ENCODE measurements around the gene CPVL. TPM values are rescaled to one million over a fixed set of nuclear protein-coding genes. Genes with fewer than 3 reads are reported as not detected.

The CPVL gene
- total and polyA plus RNA-seq, 2 experiments from 2014 or later = 31.9 to 37.8 TPM

DNA sequence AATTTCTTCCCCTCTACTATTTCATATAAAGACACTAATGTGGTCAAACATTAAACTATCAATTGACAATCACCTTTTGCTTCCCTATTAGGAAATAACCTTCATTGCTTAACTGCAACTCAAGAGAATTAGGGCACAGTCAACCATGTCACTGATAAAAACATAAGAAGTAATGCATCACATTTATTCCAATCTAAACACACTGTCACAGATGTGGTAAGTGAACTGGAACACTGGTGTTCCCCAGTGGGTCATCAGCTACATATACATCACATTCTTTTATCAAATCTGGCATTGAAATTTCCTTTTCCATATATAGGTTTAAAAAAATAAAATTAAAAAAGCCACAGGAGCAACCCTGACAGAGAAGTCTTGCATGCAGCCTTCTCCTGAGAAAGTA lies 191.9 kb downstream of the CPVL start:
- H3K9me3 Mint-ChIP-seq = no peaks in the 10 kb centered on the region
- H3K27ac ChIP-seq (ENCODE audit: low read depth) = no peak overlapping the region
- peaks cover 57% of the 10 kb centered on the region for H3K27me3 ChIP-seq (ENCODE audit: insufficient read depth)
- peak overlapping the region; percentile 87 for H3K4me2 ChIP-seq
- no peaks in the 10 kb centered on the region for H3K9me2 ChIP-seq (ENCODE audit: insufficient read depth)
- H3K79me2 ChIP-seq (replicated peaks; ENCODE audit: insufficient read depth) = no peaks in the 10 kb centered on the region
- H3K4me1 Mint-ChIP-seq = peaks cover 30% of the 10 kb centered on the region
- DNase-seq (ENCODE audit: low spot score) = no peak
- no peaks in the 10 kb centered on the region for H3K36me3 Mint-ChIP-seq (ENCODE audit: low read depth)
- 0 out of 2 replicates have a peak, but pooled peaks cover 11% of the 10 kb centered on the region for H3F3A ChIP-seq (replicated peaks; ENCODE audit: low read depth)
- peaks cover 37% of the 10 kb centered on the region for H3K27me3 Mint-ChIP-seq (ENCODE audit: insufficient read depth, low read depth, poor library complexity)
- H3K27ac Mint-ChIP-seq = no peak overlapping the region
- peaks cover 18% of the 10 kb centered on the region for H3K4me1 ChIP-seq (ENCODE audit: insufficient read depth)
- TF ChIP-seq, protein P1, sequence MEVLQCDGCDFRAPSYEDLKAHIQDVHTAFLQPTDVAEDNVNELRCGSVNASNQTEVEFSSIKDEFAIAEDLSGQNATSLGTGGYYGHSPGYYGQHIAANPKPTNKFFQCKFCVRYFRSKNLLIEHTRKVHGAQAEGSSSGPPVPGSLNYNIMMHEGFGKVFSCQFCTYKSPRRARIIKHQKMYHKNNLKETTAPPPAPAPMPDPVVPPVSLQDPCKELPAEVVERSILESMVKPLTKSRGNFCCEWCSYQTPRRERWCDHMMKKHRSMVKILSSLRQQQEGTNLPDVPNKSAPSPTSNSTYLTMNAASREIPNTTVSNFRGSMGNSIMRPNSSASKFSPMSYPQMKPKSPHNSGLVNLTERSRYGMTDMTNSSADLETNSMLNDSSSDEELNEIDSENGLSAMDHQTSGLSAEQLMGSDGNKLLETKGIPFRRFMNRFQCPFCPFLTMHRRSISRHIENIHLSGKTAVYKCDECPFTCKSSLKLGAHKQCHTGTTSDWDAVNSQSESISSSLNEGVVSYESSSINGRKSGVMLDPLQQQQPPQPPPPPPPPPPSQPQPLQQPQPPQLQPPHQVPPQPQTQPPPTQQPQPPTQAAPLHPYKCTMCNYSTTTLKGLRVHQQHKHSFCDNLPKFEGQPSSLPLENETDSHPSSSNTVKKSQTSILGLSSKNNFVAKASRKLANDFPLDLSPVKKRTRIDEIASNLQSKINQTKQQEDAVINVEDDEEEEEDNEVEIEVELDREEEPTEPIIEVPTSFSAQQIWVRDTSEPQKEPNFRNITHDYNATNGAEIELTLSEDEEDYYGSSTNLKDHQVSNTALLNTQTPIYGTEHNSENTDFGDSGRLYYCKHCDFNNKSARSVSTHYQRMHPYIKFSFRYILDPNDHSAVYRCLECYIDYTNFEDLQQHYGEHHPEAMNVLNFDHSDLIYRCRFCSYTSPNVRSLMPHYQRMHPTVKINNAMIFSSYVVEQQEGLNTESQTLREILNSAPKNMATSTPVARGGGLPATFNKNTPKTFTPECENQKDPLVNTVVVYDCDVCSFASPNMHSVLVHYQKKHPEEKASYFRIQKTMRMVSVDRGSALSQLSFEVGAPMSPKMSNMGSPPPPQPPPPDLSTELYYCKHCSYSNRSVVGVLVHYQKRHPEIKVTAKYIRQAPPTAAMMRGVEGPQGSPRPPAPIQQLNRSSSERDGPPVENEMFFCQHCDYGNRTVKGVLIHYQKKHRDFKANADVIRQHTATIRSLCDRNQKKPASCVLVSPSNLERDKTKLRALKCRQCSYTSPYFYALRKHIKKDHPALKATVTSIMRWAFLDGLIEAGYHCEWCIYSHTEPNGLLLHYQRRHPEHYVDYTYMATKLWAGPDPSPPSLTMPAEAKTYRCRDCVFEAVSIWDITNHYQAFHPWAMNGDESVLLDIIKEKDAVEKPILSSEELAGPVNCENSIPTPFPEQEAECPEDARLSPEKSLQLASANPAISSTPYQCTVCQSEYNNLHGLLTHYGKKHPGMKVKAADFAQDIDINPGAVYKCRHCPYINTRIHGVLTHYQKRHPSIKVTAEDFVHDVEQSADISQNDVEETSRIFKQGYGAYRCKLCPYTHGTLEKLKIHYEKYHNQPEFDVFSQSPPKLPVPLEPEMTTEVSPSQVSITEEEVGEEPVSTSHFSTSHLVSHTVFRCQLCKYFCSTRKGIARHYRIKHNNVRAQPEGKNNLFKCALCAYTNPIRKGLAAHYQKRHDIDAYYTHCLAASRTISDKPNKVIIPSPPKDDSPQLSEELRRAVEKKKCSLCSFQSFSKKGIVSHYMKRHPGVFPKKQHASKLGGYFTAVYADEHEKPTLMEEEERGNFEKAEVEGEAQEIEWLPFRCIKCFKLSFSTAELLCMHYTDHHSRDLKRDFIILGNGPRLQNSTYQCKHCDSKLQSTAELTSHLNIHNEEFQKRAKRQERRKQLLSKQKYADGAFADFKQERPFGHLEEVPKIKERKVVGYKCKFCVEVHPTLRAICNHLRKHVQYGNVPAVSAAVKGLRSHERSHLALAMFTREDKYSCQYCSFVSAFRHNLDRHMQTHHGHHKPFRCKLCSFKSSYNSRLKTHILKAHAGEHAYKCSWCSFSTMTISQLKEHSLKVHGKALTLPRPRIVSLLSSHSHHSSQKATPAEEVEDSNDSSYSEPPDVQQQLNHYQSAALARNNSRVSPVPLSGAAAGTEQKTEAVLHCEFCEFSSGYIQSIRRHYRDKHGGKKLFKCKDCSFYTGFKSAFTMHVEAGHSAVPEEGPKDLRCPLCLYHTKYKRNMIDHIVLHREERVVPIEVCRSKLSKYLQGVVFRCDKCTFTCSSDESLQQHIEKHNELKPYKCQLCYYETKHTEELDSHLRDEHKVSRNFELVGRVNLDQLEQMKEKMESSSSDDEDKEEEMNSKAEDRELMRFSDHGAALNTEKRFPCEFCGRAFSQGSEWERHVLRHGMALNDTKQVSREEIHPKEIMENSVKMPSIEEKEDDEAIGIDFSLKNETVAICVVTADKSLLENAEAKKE (CRISPR knock-in tag; IDR thresholded peaks at IDR 0.05) = no peak
- no peak for TF ChIP-seq EZH2 (IDR thresholded peaks at IDR 0.05; ENCODE audit: low read depth, unreplicated experiment)
- TF ChIP-seq ZNF114 (CRISPR knock-in tag; IDR thresholded peaks at IDR 0.05) = no peak
- no peak for TF ChIP-seq NANOG (IDR thresholded peaks at IDR 0.05; ENCODE audit: borderline replicate concordance)
- TF ChIP-seq, protein P2, sequence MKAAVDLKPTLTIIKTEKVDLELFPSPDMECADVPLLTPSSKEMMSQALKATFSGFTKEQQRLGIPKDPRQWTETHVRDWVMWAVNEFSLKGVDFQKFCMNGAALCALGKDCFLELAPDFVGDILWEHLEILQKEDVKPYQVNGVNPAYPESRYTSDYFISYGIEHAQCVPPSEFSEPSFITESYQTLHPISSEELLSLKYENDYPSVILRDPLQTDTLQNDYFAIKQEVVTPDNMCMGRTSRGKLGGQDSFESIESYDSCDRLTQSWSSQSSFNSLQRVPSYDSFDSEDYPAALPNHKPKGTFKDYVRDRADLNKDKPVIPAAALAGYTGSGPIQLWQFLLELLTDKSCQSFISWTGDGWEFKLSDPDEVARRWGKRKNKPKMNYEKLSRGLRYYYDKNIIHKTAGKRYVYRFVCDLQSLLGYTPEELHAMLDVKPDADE (IDR thresholded peaks at IDR 0.05) = no peak
- TF ChIP-seq, protein P3, sequence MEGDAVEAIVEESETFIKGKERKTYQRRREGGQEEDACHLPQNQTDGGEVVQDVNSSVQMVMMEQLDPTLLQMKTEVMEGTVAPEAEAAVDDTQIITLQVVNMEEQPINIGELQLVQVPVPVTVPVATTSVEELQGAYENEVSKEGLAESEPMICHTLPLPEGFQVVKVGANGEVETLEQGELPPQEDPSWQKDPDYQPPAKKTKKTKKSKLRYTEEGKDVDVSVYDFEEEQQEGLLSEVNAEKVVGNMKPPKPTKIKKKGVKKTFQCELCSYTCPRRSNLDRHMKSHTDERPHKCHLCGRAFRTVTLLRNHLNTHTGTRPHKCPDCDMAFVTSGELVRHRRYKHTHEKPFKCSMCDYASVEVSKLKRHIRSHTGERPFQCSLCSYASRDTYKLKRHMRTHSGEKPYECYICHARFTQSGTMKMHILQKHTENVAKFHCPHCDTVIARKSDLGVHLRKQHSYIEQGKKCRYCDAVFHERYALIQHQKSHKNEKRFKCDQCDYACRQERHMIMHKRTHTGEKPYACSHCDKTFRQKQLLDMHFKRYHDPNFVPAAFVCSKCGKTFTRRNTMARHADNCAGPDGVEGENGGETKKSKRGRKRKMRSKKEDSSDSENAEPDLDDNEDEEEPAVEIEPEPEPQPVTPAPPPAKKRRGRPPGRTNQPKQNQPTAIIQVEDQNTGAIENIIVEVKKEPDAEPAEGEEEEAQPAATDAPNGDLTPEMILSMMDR (conservative IDR thresholded peaks at IDR 0.05; ENCODE audit: low read depth in 2 of 2) = no peak
- no peak overlapping the region for H2AFZ ChIP-seq
- H3K4me3 Mint-ChIP-seq = no peak overlapping the region
- H3K36me3 ChIP-seq (ENCODE audit: insufficient read depth) = no peaks in the 10 kb centered on the region
- no peaks in the 10 kb centered on the region; the same call in 1 of the 2 replicates for H4K20me1 ChIP-seq (replicated peaks; ENCODE audit: insufficient read depth)
- H3K4me3 ChIP-seq = peak overlapping the region; percentile 70
- no peak for ATAC-seq
